Measurements from ENCODE around the gene SLC6A1. TPM values are rescaled to one million over a fixed set of nuclear protein-coding genes. Genes with fewer than 3 reads are reported as not detected.

Gene SLC6A1
- total RNA-seq, 1 donor from 2014 or later: 0.77 TPM

GRCh38 chr3:10955711-10956453, 36.7 kb upstream of the SLC6A1 start:
- no peak overlapping the region for H3K4me3 ChIP-seq
- H3K4me1 ChIP-seq: peaks cover 39% of the 10 kb centered on the region
- intact Hi-C loops (cut with micrococcal nuclease): no loop called here
- H3K27me3 ChIP-seq (ENCODE audit: low read depth): peaks cover 23% of the 10 kb centered on the region
- peak; percentile 59 for DNase-seq
- H3K27ac ChIP-seq (replicated peaks): peak overlapping the region; percentile 65
- TF ChIP-seq, protein P1, sequence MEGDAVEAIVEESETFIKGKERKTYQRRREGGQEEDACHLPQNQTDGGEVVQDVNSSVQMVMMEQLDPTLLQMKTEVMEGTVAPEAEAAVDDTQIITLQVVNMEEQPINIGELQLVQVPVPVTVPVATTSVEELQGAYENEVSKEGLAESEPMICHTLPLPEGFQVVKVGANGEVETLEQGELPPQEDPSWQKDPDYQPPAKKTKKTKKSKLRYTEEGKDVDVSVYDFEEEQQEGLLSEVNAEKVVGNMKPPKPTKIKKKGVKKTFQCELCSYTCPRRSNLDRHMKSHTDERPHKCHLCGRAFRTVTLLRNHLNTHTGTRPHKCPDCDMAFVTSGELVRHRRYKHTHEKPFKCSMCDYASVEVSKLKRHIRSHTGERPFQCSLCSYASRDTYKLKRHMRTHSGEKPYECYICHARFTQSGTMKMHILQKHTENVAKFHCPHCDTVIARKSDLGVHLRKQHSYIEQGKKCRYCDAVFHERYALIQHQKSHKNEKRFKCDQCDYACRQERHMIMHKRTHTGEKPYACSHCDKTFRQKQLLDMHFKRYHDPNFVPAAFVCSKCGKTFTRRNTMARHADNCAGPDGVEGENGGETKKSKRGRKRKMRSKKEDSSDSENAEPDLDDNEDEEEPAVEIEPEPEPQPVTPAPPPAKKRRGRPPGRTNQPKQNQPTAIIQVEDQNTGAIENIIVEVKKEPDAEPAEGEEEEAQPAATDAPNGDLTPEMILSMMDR (IDR thresholded peaks at IDR 0.05; ENCODE audit: borderline replicate concordance): no peak
- no peaks in the 10 kb centered on the region for H3K36me3 ChIP-seq
- H3K9me3 ChIP-seq (replicated peaks): no peaks in the 10 kb centered on the region

GRCh38 chr3:10956531-10956930, 36.0 kb upstream of the SLC6A1 start:
- TF ChIP-seq, protein P1 (IDR thresholded peaks at IDR 0.05; ENCODE audit: borderline replicate concordance): no peak
- intact Hi-C loops (cut with micrococcal nuclease): no loop called here

DNA sequence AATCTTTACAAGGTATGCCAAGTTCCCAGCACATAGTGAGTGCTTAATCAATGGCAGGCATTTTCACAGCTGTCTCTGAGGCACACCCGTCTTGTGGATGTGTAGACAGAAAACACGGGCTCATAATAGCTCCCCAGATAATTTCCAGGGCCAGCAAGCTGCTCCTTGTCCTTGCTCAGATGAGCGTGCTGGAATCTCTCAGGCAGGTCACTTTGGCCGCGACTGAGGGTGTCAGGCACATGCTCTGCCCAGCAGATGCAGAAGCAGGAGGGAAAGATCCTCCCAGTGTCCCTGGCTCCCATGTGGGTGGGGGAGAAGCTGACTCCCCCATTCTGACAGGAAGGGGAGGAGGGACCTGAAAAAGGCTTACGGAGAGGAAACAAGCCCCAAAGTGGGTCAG, 35.6 kb upstream of the SLC6A1 start:
- intact Hi-C loops (cut with micrococcal nuclease): no loop called here
- Histone ChIP-seq H3K27me3 (ENCODE audit: low read depth) (peaks cover 24% of the 10 kb centered on the region), H3K4me3 (no peak overlapping the region), H3K9me3 (replicated peaks) (no peaks in the 10 kb centered on the region), H3K4me1 (peaks cover 35% of the 10 kb centered on the region), H3K27ac (replicated peaks) (peak overlapping the region; percentile 65), H3K36me3 (no peaks in the 10 kb centered on the region)
- peak; percentile 51 for DNase-seq
- TF ChIP-seq, protein P1 (IDR thresholded peaks at IDR 0.05; ENCODE audit: borderline replicate concordance): no peak

More at GRCh38 chr3:10956531-10956930, 36.0 kb upstream of the SLC6A1 start:
- no peak for DNase-seq
- H3K4me1 ChIP-seq: peaks cover 35% of the 10 kb centered on the region
- no peaks in the 10 kb centered on the region for H3K9me3 ChIP-seq (replicated peaks)
- peaks cover 24% of the 10 kb centered on the region for H3K27me3 ChIP-seq (ENCODE audit: low read depth)
- H3K4me3 ChIP-seq: no peak overlapping the region
- no peaks in the 10 kb centered on the region for H3K36me3 ChIP-seq
- H3K27ac ChIP-seq (replicated peaks): peak overlapping the region; percentile 65

GRCh38 chr3:10957976-10958749, 34.4 kb upstream of the SLC6A1 start:
- no peak overlapping the region for H3K4me3 ChIP-seq
- H3K4me1 ChIP-seq: peaks cover 35% of the 10 kb centered on the region
- peaks cover 14% of the 10 kb centered on the region for H3K27me3 ChIP-seq (ENCODE audit: low read depth)
- H3K36me3 ChIP-seq: no peaks in the 10 kb centered on the region
- H3K27ac ChIP-seq (replicated peaks): peak overlapping the region; percentile 65
- intact Hi-C loops (cut with micrococcal nuclease): no loop called here
- DNase-seq: peak; percentile 77
- TF ChIP-seq, protein P1 (IDR thresholded peaks at IDR 0.05; ENCODE audit: borderline replicate concordance): no peak
- H3K9me3 ChIP-seq (replicated peaks): no peaks in the 10 kb centered on the region

DNA sequence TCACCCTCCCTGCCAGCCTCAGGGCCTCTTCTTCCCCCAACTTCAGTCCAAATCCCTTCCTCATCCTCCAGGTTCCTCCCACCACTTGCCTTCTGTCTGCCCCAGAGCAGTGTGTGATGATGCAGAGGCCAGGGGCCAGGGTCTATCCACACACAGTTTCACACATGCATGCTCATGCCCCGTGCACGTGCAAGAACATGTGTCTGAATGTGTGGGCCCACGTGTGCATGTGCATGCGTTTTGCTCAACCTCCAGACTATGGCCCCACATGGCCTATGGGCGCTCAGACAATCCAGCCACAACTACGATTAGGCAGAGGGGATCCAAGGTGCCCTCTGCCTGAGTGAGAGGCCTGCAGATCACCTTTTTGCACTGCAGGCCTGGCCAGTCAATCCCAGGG, 32.3 kb upstream of the SLC6A1 start:
- no peaks in the 10 kb centered on the region for H3K9me3 ChIP-seq (replicated peaks)
- no peak overlapping the region for H3K27ac ChIP-seq (replicated peaks)
- intact Hi-C loops (cut with micrococcal nuclease): no loop called here
- no peaks in the 10 kb centered on the region for H3K36me3 ChIP-seq
- no peak overlapping the region for H3K4me3 ChIP-seq
- TF ChIP-seq, protein P1 (IDR thresholded peaks at IDR 0.05; ENCODE audit: borderline replicate concordance): no peak
- peaks cover 15% of the 10 kb centered on the region for H3K27me3 ChIP-seq (ENCODE audit: low read depth)
- no peak for DNase-seq
- peaks cover 35% of the 10 kb centered on the region for H3K4me1 ChIP-seq
